GM21529 (cell line): ENCODE measurements around the gene LUC7L3.

Experiments
- ATAC-seq: cut with Tn5 transposase; IDR thresholded peaks from one replicate; pipeline ENCODE4 v1.9.1; 2021; ENCODE audit not compliant: unreplicated experiment

LUC7L3 gene

DNA sequence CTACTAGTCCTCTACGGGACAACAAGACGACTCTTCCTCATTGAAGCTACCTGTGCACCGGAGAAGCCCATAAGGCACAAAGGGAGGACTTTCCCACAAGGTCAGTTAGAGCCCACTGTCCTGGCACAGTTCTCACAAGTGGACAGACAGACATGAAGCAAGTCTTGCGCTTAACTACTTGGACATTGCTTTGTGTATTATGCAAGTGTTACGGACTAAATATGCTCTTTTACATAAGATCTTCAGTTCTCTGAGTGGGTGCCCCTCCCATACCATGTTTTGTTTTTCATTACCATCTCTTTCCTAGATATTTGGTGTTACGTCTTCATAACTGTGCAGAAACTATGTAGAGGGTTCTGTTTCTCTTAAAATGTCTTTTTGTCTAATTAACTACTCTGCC is 29.8 kb downstream of the LUC7L3 start:
- no peak for ATAC-seq

DNA sequence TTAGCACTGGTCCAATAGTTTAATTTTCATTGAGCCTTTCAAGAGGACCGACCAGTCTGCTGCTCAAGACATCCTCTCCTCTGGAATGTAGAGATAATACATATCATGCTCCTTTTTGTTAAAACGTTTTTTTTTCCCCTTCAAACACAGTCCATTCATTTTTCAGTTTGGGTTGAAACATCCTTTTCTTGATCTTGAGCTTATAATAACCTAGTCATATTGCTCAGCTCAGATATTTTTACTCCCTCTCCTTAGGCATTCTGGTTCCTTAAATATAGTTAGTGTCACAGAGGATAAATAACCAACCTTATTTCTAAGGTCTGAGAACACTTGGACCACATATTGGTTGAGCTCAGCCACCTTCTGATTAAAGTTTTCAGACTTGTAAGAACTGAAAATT is 35.1 kb downstream of the LUC7L3 start:
- ATAC-seq, result no peak

DNA sequence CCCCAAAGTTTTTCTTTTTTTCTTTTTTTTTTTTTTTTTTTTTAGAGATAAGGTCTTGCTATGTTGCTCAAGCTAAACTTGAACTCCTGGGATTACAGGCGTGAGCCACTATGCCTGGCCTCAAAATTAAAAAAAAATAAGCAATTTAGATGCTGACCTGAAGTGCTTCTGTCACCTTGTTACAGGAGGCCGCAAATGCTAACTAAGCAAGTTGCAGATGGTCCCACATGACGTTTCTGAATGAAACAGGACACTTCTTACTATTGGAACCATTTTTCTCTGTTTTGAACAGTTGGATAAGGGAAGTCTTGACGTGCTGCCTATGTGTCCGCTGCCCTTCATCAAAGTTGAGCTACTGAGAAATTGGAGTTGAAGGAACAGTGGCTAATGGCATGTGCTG is 39.1 kb downstream of the LUC7L3 start:
- no peak for ATAC-seq

DNA sequence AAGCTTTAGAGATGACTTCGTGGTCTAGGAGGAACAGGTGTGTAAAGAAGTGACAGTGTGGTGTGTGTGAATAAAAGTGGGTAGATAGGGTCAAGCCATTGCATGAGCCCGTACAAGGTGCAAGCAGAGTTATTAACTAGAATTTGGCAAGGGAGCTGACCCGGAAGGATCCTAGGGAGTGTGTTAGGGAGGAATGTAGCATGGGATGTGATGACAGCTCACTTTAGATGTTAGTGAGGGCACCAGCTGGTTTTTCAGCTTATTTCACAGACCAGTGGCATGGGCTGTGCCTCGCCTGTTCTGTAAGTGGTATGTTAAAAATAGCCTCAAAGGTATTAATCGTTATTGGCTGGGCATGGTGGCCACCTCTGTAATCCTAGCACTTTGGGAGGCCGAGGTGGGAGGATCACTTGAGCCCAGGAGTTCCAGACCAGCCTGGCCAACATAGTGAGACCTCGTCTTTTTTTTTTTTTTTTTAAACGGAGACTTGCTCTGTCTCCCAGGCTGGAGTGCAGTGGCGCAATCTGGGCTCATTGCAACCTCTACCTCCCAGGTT is 39.7 kb downstream of the LUC7L3 start:
- no peak for ATAC-seq

DNA sequence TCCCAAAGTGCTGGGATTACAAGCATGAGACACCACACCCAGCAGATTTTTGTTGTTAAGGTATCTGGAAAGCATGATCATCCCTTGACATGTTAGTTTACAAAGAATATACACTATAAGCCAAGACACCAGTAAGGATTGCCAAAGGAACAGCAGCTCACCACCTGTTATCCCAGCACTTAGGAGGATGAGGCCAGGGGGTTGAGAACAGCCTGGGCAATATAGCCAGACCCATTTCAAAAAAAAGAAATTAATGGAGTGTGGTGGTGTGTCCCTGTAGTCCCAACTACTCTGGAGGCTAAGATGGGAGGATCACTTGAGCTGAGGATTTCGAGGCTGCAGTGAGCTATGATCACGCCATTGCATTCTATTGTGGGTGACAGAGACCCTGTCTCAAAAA is 42.8 kb downstream of the LUC7L3 start:
- no peak for ATAC-seq

DNA sequence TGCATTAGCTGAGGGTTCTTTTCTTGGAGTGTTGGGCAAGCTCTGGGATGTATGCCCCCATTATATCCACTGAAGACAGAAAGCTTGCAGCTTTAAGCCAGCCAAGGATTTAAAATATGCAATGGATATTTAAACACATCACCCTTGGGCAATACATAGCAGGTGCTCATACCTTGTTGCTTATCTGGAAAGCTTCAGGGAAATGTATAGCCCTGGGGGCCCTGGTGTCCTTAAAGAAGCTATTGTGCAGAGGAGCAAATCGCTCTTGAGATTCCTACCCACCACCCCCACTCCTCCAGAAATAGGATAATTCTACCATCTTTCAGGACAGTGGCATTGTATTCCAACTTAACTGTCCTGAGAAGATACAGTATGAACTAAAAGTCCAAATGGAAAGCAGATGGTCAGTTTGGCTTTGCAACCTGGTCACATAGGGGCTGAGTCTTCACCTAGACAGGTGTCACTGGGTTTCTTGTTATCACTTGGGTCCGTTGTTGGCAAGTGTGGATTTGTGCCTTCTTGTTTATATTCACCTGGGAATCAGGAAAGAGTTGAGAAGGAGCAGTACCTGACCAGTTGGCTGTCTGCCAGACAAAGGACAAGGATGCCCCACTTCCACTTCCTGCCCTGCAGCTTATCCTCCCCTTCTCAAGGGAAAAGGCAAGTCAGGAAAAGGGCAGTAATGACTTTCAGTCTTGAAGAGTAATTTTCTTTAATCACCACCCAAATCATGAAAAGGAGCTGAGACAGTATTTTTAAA is 44.5 kb downstream of the LUC7L3 start:
- no peak for ATAC-seq

DNA sequence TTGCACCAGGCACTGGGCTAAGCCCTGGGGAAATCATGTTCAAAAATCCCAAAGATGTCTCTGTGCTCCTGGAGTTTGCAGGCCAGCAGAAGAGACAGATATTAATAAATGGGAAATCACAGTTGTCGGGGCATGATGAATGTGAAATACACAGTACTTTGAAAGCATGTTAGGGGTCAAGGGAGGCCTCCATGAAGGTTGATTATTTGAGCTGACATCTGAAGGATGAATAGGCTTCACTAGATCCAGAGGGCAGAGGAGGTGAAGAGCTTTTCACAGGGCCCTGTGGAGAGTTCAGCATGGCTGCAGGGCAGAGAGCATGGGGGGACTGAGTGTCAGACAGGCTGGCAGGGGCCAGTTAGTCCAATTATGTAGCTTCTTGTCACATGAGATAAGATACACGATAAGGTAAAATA is 45.3 kb downstream of the LUC7L3 start:
- ATAC-seq, result no peak

DNA sequence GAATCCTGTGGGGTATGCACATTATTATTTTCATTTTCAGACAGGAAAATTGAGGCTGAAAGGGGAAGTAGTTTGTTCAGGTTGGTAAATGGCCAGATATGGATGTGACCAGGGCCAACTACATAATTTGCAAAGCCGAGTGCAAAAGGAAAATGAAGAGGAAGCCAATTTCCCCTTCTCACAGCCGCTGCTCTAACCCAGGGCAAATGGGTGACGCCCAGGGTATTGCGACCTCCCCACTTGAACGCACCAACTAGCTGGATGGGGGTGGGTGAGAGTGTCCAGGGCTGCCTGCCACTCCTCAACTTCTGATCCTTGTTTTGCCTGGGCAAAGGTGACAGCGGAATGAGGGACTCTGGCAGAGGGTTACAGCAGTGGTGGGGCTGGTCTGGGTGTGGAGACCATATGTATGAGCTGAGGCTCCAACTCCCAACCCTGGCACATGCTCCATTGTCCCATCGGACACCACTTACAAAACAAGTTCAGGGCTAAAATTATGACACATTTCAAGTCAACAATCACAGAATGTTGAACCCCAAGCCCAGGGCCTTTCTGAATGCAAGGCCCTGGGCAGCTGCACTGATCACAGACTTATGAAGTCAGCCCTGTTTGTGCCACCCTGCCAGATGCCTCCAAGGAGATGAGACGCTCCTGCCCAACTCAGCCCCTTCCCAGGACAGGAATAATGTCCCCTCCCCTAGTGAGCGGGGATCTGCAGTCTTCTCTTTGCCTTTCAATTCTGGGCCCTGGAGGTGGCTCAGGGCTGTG is 46.2 kb downstream of the LUC7L3 start:
- peak; percentile 80 for ATAC-seq

DNA sequence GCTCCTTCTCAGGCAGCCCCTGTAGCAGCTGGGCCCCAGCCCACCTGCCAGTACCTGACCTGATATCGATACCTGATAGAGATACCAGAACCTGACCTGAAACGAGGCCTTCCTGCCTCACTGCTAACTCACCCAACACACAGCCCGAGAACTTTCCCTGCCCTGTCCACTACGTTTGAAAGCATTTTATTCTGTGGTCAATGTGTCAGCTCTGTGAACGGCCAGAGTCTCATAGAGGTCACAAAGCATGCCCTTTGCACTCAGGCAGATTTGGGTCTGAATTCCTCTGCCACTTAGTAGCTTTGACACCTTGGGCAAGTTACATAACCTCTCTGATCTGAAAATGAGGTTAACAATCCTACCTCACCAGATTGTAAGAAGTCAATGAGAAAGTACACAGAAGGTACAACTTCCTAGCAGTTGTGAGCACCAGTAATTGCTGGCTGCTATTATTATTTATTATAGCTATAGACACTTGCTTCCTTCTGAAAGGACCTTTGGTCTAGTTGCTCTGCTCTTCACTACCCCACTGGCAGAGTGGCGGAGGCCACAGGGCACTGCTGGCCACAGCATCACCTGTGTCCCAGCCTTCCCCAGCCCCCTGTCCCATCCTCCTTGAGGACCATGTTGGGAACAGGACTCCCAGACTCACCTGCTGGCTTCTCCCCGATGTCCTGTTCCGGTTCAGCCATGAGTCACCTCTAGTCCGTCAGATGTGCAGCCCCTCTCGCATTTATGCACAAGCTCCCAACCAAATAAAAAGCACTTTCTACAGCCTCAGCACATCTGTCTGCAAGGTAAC is 47.0 kb downstream of the LUC7L3 start:
- ATAC-seq, result no peak

DNA sequence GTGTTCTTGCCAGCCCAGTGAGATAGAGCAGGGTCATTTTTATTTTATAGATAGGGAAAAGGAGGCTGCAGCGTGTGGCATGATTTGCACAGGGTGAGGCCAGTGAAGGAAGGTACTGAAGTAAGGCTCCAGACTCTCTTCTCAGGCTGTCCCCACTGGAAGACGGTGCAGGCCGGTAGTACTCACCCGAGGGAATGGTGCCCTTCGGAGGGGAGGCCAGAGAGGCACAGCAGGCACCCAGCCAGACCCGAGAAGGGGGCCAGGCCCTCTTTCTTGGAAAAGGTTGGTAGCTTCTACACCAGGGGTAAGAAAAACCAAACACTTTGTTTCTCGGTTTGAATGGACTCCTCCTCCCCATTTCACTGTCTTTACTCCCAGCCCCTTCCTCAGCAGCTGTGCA is 47.6 kb downstream of the LUC7L3 start:
- ATAC-seq, result no peak

DNA sequence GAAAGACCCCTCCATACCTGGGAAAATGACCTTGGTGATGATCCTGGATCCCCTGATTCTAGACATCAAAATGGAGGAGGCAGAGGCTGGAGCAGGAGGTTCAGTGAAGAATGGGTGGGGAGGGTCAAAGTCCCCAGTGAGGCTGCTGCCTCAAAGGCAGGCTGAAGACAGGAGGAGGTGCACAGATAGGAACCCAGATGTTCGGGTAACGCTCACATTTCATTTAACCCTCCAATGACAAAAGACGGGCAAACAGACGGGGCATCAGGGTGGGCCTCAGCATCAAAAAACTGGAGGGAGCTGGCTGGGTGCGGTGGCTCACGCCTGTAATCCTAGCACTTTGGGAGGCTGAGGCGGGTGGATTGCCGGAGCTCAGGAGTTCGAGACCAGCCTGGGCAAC is 48.0 kb downstream of the LUC7L3 start, which contains the start of gene ANKRD40CL:
ANKRD40CL (minus strand) TSS at position 73 of the 400 bp plus-strand sequence. CDS start 605 bp downstream, outside the sequence.
- no peak for ATAC-seq

DNA sequence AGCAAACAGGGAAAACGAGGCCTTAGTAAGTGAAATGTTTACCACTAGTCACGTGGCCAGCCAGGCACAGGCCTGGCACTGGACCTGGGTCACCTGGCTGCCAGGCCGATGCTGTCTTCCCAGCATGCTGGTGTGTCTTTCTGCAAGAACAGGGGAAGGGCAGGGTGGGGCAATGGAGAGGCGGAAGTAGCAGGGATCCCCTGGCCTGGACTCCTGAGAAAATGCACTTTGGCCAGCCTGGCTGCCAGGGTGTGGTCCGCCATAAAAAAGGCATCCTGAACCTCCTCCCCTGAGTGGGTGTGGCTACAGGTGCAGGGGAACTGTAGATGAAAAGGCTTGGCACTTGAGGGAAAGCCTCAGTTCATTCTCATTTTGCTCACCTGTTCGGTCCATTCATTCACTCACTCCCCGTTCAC is 49.0 kb downstream of the LUC7L3 start:
- no peak for ATAC-seq

DNA sequence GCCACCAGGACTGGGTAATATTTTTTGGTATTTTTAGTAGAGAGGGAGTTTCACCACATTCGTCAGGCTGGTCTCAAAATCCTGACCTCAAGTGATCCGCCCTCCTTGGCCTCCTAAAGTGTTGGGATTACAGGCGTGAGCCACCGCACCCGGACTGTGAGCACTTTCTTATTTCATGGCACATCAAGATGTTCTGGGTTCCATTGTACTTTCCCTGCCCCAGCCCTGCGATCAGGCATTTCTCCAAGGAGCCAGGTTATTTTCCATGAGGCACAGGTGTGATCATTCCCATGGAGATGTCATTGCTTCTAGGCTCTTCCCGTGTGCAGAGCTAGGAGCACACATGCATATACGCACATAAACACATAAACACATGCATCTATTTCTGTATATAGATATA is 50.5 kb downstream of the LUC7L3 start:
- ATAC-seq, result no peak

DNA sequence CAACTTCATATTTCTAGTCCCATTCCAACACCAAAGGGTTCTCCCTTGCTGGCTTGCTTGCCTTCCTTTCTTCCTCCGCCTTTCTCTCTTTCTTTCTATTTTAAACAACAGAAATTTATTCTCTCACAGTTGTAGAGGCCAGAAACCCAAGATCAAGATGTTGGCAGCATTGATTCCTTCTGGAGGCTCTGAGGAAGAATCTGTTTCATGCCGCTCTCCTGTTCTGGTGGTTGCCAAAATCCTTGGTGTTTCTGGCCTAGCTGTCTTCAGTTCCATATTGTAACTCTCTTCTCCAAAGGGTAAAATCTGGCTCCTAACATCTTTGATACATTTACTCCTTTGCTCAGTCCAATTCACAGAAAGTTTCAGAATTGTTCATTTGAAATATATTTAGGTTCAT is 50.9 kb downstream of the LUC7L3 start:
- ATAC-seq, result no peak

DNA sequence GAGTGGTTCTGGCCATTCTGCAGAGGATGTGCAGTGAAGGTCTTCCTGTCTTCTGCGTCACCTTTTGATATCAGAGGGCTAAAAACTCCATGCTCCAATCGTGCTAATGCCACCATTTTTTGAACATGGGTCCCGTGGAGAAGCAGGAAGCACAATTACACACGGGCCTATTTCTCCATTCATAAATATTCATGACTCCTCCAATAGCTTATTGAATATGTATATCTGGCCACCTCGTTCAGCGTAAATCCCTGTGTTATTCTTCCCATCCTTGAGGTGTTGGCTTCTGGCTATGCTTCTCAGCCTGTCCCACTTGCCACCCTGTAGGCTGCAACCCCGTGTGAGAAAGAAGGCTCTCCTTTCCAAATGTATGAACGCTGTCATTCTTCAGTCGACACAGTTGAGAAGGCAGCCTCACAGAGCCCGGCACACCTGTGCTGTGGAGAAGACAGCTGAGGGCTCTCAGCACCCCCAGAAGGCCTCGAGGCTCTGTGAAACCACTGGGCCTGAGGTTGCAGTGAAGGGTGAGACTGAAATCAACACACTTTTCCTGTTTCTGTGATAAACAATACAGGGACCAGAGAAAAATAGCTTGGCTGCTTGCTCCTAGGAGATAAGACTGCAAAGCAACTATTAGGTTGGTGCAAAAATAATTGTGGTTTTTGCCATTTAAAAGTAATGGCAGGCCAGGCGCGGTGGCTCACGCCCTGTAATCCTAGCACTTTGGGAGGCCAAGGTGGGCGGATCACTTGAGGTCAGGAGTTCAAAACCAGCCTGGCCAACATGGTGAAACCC is 52.8 kb downstream of the LUC7L3 start:
- peak; percentile 97 for ATAC-seq

DNA sequence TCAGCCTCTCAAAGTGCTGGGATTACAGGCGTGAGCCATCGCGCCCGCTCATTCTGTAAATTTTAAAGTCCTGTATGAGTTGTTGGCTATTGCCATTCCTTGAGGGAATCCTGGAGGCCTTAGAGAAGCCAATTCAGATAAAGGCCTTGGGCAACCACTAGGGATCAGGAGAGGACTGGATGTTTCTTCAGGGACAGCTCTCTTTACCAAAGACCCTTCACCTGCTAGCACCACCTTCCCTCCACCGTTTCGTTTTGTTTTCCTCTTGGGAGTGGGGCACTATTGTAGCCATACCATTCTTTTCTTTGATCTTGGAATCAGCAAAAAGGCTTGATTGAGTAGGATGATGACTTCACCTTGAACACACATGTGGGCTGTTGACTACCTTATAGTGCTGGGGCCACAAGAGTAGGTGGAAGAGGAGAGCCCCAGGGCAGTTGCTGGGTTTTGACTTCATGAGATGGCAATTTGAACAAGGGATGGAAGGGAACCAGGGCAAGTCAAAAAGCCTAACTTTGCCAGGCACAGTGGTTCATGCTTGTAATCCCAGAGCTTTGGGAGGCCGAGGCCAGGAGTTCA is 54.9 kb downstream of the LUC7L3 start:
- ATAC-seq, result no peak

DNA sequence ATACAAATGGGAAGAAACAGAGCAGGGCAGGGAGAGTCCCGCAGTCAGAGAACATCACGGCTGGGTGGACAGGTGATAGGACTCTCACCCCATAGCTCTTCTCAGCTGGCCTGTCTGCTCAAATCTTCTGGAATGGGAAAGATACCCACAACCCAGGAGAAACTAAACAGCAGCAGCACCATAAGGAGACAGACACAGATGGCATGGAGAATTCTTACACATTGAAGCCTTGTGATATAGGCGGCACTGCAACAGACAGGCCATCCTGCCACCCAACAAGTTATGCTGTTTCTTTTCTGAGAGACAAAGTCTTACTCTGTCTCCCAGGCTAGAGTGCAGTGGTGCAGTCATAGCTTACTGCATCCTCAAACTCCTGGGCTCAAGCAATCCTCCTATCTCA is 56.5 kb downstream of the LUC7L3 start:
- no peak for ATAC-seq

DNA sequence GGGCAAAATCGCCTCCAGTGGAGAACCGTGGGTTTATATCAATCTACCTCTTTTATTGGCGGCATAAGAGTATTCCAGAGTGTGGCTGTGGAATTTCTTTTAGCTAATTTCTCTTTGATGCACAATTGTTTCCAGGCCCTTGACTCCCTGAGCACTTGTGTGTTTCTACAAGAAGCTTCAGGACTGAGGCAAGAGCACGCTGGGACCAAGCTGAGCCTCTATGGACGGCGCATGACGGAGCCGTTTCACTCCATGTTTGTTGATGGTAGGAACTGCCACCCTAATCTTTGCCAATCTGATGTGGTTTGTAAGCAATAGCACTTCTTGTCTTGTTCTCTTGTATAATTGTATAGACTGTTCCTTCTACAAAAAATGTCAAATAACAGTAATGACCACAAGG is 59.1 kb downstream of the LUC7L3 start:
- ATAC-seq, result no peak

DNA sequence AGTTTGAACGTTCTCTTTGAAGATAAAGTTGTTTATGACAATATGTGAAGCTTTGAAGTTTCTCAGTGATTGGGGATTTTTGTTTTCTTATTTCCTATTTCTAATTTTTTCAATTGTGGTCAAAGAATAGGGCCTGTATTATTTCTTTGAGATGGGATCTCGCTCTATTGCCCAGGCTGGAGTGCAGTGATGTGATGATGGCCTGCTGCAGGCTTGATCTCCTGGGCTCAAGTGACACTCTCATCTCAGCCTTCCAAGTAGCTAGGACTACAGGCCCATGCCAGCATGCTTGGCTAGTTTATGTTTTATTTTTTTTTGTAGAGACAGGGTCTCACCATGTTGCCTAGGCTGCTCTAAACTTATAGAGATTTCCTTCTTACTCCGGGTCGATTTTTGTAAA is 59.6 kb downstream of the LUC7L3 start:
- ATAC-seq, result no peak

DNA sequence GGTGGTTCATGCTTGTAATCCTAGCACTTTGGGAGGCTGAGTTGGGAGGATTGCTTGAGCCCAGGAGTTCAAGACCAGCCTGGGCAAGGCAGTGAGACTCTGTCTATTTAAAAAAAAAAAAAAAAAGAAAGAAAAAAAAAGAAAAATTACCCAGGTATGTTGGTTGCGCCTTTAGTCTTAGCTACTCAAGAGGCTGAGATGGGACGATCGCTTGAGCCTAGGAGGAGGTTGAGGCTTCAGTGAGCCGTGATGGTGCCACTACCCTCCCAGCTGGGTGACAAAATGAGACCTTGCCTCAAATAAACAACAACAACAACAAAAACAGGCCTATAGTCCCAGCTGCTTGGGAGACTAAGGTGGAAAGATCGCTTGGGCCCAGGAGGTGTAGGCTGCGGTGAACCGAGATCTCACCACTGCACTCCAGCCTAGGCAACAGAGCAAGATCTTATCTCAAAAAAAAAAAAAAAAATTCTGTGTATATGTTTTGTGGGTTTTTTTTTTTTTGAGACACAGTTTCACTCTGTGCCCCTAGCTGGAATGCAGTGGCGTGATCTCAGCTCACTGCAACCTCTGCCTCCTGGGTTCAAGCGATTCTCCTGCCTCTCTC is 60.4 kb downstream of the LUC7L3 start:
- no peak for ATAC-seq
